Heart right ventricle (tissue), 16 donors: ENCODE results near the gene TMEM9. TPM values are rescaled to one million over a fixed set of nuclear protein-coding genes. Genes with fewer than 3 reads are reported as not detected.
"Not testable (repeated sequence)": the region's sequence is repeated elsewhere in the genome, so short reads cannot be mapped to it uniquely, and the experiment has no call there.

Experiments used
- ATAC-seq, 8 donors: fragments of 200-7000 bp; cut with Tn5 transposase; one replicate each; pipeline ENCODE4 v1.9.1; 2020; ENCODE audit warnings: mild to moderate bottlenecking in 8 of 8, moderate library complexity in 8 of 8, moderate number of reproducible peaks in 1 of 8
- DNase-seq, 2 donors: peaks; one replicate each; pipeline ENCODE4 v3.0.0-alpha.2; 2020
- H3K27ac ChIP-seq, 10 donors: fragments of 200-600 bp; sonication (generic) in 2 of 10; one replicate each; pipeline versions ENCODE4 v1.5.0 to v1.8.0; 2020 to 2022; ENCODE audit warnings: mild to moderate bottlenecking in 3 of 10
- H3K27me3 ChIP-seq, 7 donors: fragments of 200-600 bp; one replicate each; pipeline ENCODE4 v1.8.0; 2021 to 2022; ENCODE audit warnings: mild to moderate bottlenecking in 2 of 7
- H3K36me3 ChIP-seq, 9 donors: fragments of 200-600 bp; sonication (generic) in 1 of 9; one replicate each; pipeline versions ENCODE4 v1.5.0 to v1.8.0; 2020 to 2022; ENCODE audit warnings: mild to moderate bottlenecking in 2 of 9
- H3K4me1 ChIP-seq, 9 donors: fragments of 200-600 bp; sonication (generic) in 1 of 9; one replicate each; pipeline versions ENCODE4 v1.5.0 to v1.8.0; 2020 to 2022; ENCODE audit warnings: mild to moderate bottlenecking in 4 of 9
- H3K4me3 ChIP-seq, 10 donors: fragments of 200-600 bp; sonication (generic) in 2 of 10; one replicate each; pipeline versions ENCODE4 v1.5.0 to v1.8.0; 2020 to 2022; ENCODE audit warnings: mild to moderate bottlenecking in 7 of 10, moderate library complexity in 2 of 10
- H3K9me3 ChIP-seq, 11 donors: fragments of 200-600 bp in 10 of 11; sonication (generic) in 2 of 11; one replicate each; pipeline versions ENCODE4 v1.5.0 to v1.8.0; 2013 to 2022; ENCODE audit warnings: mild to moderate bottlenecking in 2 of 11, control low read depth in 1 of 11, moderate library complexity in 1 of 11
- CTCF ChIP-seq, 9 donors: fragments of 200-600 bp; sonication (generic) in 2 of 9; IDR thresholded peaks; one replicate each; pipeline versions ENCODE4 v1.5.0 to v1.8.0; 2021 to 2022; ENCODE audit warnings: antibody characterized with exemption in 9 of 9, mild to moderate bottlenecking in 5 of 9, moderate library complexity in 1 of 9
- WGBS, 2 donors: extraction: QIAGEN DNeasy Blood & Tissue Kit; methylation state at CpG; one replicate each; pipeline ENCODE4 v1.1.7; 2013; ENCODE audit warnings: inconsistent platforms in 1 of 2; 5-methylcytosine and 5-hydroxymethylcytosine counted together
- intact Hi-C, 10 donors: fragments of 100-400 bp; cut with DNase I; formaldehyde crosslinking; loops; one replicate each; pipeline versions ENCODE4 v1.11.1 to v1.14.2; 2022
- polyA plus RNA-seq, 2 donors: library from polyadenylated mRNA; stranded (reverse); fragments of 200-250 nt; gene quantifications; one replicate each; pipeline ENCODE4 v1.2.3, GENCODE V29; 2013
- total RNA-seq, 10 donors: library from RNA; stranded (reverse); fragmentation: NEBNext Ultra II Directional in 3 of 10; extraction: Animal tissue kit (Norgen Biotek cat#: 25700) in 3 of 10; gene quantifications; one replicate each; pipeline versions ENCODE4 v1.2.1 to v1.2.4, GENCODE V29; 2021 to 2023
- donor health status: Arrhythmogenic right ventricular cardiomyopathy.
- donor health status: ischemic (EF 13 %, LVEDD 7.1; RV severe dilation, severe dysfunction).
- donor health status: healthy with polysubstance abuse.
- donor health status: DM: no; HTN: yes; CAD: no.
- donor health status: DM: no; HTN: no; CAD: no.
- donor health status: ischemic (EF 25% LVEDD 6.9; RV normal size, moderate dysfunction).
- donor health status: ischemic (EF 25% LVEDD 5.7; RV mildly dilated, moderate dysfunction).
- donor health status: healthy.
- donor health status: DM: yes; HTN: yes; CAD: no.
- donor health status: Ischemic cardiomyopathy.
- donor health status: ischemic (EF 35%, LVEDD 5.7; RV mildly dilated, moderate dysfunction).
- donor health status: nonischemic (EF 11% LVEDD 7.7; RV severe dilation, severe dysfunction).
- donor health status: DM: yes; HTN: yes; CAD: no.
- donor health status: PGD.
- donor health status: ischemic (EF 29% LVEDD 5.4; RV normal size, mild dysfunction).
- donor health status: nonischemic (EF 23%, LVEDD 6.1; RV moderate dilation, normal function).

TMEM9 gene
- total and polyA plus RNA-seq, 12 donors: 19.6 to 49.6 (median 25.4) TPM

GRCh38 chr1:201167041-201167991 lies 13.0 kb upstream of the TMEM9 start:
- TF ChIP-seq CTCF (IDR thresholded peaks at IDR 0.05): no peak
- intact Hi-C loops: no loop called here
- DNase-seq (no peak), ATAC-seq (no peak)
- Histone ChIP-seq H3K9me3 (no peaks in the 10 kb centered on the region), H3K27me3 (no peaks in the 10 kb centered on the region), H3K4me1 (peaks cover 0 to 22% (median 5%) of the 10 kb centered on the region in 9 donors), H3K27ac (no peak overlapping the region), H3K36me3 (no peaks in the 10 kb centered on the region), H3K4me3 (no peak overlapping the region)
- 84 to 88% methylated on average over 13 of the region's 13 CpGs for WGBS, 2 donors

- ATAC-seq (no peak), DNase-seq (no peak)
Measured at GRCh38 chr1:201164645-201165044, 10.4 kb upstream of the TMEM9 start.

GRCh38 chr1:201163707-201164106 lies 9.4 kb upstream of the TMEM9 start:
- H3K36me3 ChIP-seq: no peaks in the 10 kb centered on the region
- intact Hi-C loops: no loop called here
- WGBS, 2 donors: 53 to 63% methylated on average over 4 of the region's 4 CpGs

More at GRCh38 chr1:201164645-201165044, 10.4 kb upstream of the TMEM9 start:
- Histone ChIP-seq H3K9me3 (no peaks in the 10 kb centered on the region), H3K4me1 (peaks cover 0 to 5% (median 0%) of the 10 kb centered on the region in 9 donors), H3K36me3 (no peaks in the 10 kb centered on the region), H3K27ac (no peak overlapping the region), H3K27me3 (peaks cover 0 to 9% (median 0%) of the 10 kb centered on the region in 7 donors), H3K4me3 (no peak overlapping the region)
- WGBS, 2 donors: 58 to 68% methylated on average over 7 of the region's 7 CpGs
- TF ChIP-seq CTCF (IDR thresholded peaks at IDR 0.05): no peak
- intact Hi-C loops: no loop called here

GRCh38 chr1:201163036-201163435 lies 8.8 kb upstream of the TMEM9 start:
- H3K9me3 ChIP-seq, intact Hi-C loops, H3K4me3 ChIP-seq, ATAC-seq, H3K36me3 ChIP-seq, H3K4me1 ChIP-seq, H3K27ac ChIP-seq, DNase-seq: not testable (repeated sequence)
- WGBS, 2 donors: 84 to 93% methylated on average over 8 of the region's 8 CpGs
- H3K27me3 ChIP-seq: peaks cover 0 to 11% (median 0%) of the 10 kb centered on the region in 7 donors

More at GRCh38 chr1:201163707-201164106, 9.4 kb upstream of the TMEM9 start:
- H3K27me3 ChIP-seq: peaks cover 0 to 11% (median 0%) of the 10 kb centered on the region in 7 donors
- no peak for TF ChIP-seq CTCF (IDR thresholded peaks at IDR 0.05)
- no peaks in the 10 kb centered on the region for H3K4me1 ChIP-seq
- H3K27ac ChIP-seq: no peak overlapping the region
- DNase-seq: no peak
- H3K4me3 ChIP-seq: no peak overlapping the region
- no peaks in the 10 kb centered on the region for H3K9me3 ChIP-seq
- no peak for ATAC-seq

GRCh38 chr1:201157949-201158348 lies 3.7 kb upstream of the TMEM9 start:
- Histone ChIP-seq H3K4me1 (peaks cover 3 to 16% (median 12%) of the 10 kb centered on the region in 9 donors), H3K36me3 (no peaks in the 10 kb centered on the region), H3K27me3 (peaks cover 0 to 11% (median 0%) of the 10 kb centered on the region in 7 donors), H3K4me3 (no peak overlapping the region), H3K9me3 (no peaks in the 10 kb centered on the region), H3K27ac (no peak overlapping the region)
- TF ChIP-seq CTCF (IDR thresholded peaks at IDR 0.05): no peak
- no peak for ATAC-seq
- intact Hi-C loops: no loop called here
- no peak for DNase-seq
- 88 to 96% methylated on average over 2 of the region's 2 CpGs for WGBS, 2 donors
